OCI-LY7 (cell line): Measurements from ENCODE around the gene ACR.

Experiments used
- EZH2phosphoT487 ChIP-seq: fragments of 200-600 bp; sonication (generic); IDR thresholded peaks from 2 replicates; pipeline ENCODE4 v1.6.1; 2018; ENCODE audit warnings: low read depth, borderline replicate concordance, mild to moderate bottlenecking, mixed run types, antibody characterized with exemption, low read length, moderate library complexity, mixed read lengths
- TF ChIP-seq, protein P1 (sequence below): fragments of 200-600 bp; sonication (generic); conservative IDR thresholded peaks from 2 replicates; pipeline ENCODE4 v1.5.1; 2014; ENCODE audit warnings: mild to moderate bottlenecking, antibody characterized with exemption, low read length, moderate library complexity, mixed read lengths

DNA sequence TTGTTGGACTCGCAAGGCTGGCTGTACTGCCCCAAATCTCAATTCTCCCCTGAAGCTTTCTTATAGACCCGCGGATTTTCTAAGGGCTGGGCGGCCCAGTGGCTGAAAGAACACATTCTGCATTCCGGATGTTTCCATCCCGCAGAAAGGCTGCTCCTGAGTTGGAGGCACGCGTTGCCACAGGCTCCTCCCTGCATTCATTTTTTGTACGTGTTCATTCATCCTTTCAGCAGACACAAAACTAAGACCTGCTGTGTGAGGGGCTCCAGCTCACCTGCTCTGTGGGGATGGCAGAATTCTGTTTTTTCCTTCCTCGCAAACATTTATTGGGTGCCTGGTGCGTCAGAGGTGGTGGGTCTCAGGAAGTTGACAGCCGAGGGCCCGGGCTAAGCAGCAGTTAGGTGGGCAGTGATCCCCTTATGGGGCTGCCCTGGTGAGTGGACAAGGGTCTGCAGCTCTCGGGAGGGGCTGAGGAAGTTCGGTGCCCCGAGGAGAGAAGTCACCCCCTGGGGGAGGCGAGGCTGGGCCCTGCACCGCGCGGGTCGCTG is 41.7 kb upstream of the ACR start:
- TF ChIP-seq, protein P1, sequence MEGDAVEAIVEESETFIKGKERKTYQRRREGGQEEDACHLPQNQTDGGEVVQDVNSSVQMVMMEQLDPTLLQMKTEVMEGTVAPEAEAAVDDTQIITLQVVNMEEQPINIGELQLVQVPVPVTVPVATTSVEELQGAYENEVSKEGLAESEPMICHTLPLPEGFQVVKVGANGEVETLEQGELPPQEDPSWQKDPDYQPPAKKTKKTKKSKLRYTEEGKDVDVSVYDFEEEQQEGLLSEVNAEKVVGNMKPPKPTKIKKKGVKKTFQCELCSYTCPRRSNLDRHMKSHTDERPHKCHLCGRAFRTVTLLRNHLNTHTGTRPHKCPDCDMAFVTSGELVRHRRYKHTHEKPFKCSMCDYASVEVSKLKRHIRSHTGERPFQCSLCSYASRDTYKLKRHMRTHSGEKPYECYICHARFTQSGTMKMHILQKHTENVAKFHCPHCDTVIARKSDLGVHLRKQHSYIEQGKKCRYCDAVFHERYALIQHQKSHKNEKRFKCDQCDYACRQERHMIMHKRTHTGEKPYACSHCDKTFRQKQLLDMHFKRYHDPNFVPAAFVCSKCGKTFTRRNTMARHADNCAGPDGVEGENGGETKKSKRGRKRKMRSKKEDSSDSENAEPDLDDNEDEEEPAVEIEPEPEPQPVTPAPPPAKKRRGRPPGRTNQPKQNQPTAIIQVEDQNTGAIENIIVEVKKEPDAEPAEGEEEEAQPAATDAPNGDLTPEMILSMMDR: no peak
- TF ChIP-seq EZH2phosphoT487: no peak
